NCI-H510A treated with DMSO at 0.1 percent for 48 hours (cell line): ENCODE data around the gene CRHR2.

Experiments used
- DNase-seq: peaks from one replicate; lab custom pipeline; 2025; lab: John Stamatoyannopoulos, UW

Gene CRHR2

GRCh38 chr7:30679664-30680063 lies 2.6 kb downstream of the CRHR2 start:
- DNase-seq, result peak; percentile 73

GRCh38 chr7:30678805-30679204 lies 3.5 kb downstream of the CRHR2 start:
- DNase-seq, result peak; percentile 39

- no peak for DNase-seq
These were observed 7.4 kb downstream of the CRHR2 start for GRCh38 chr7:30674876-30675275.

GRCh38 chr7:30674420-30674819 lies 7.8 kb downstream of the CRHR2 start:
- no peak for DNase-seq

GRCh38 chr7:30671793-30672465 lies 10.3 kb downstream of the CRHR2 start:
- no peak for DNase-seq

GRCh38 chr7:30668102-30668501 lies 14.2 kb downstream of the CRHR2 start:
- no peak for DNase-seq

GRCh38 chr7:30667172-30667571 lies 15.1 kb downstream of the CRHR2 start:
- DNase-seq, result no peak

GRCh38 chr7:30665449-30665848 lies 16.8 kb downstream of the CRHR2 start:
- DNase-seq, result no peak

- DNase-seq, result no peak
These were observed 17.2 kb downstream of the CRHR2 start for GRCh38 chr7:30665043-30665442.

GRCh38 chr7:30664184-30664885 lies 17.9 kb downstream of the CRHR2 start:
- no peak for DNase-seq

- DNase-seq, result no peak
These were observed 18.8 kb downstream of the CRHR2 start for GRCh38 chr7:30663414-30663813.

GRCh38 chr7:30662431-30662939 lies 19.8 kb downstream of the CRHR2 start:
- no peak for DNase-seq

GRCh38 chr7:30661926-30662325 lies 20.3 kb downstream of the CRHR2 start:
- no peak for DNase-seq

GRCh38 chr7:30660331-30661255 lies 21.7 kb downstream of the CRHR2 start:
- peak; percentile 55 for DNase-seq

- no peak for DNase-seq
These were observed 22.9 kb downstream of the CRHR2 start for GRCh38 chr7:30659312-30659711.

GRCh38 chr7:30658479-30659074 lies 23.7 kb downstream of the CRHR2 start:
- no peak for DNase-seq

- no peak for DNase-seq
These were observed 25.1 kb downstream of the CRHR2 start for GRCh38 chr7:30657131-30657530.

GRCh38 chr7:30656006-30656957 lies 26.0 kb downstream of the CRHR2 start:
- DNase-seq, result no peak

- no peak for DNase-seq
These were observed 26.9 kb downstream of the CRHR2 start for GRCh38 chr7:30655096-30655970.
